HG03469 (cell line): ENCODE results near the gene ICAM5.

Source experiments
- ATAC-seq: cut with Tn5 transposase; IDR thresholded peaks from one replicate; pipeline ENCODE4 v1.9.1; 2021; ENCODE audit warnings: mild to moderate bottlenecking, moderate library complexity, moderate number of reproducible peaks; ENCODE audit not compliant: unreplicated experiment

ICAM5 gene

DNA sequence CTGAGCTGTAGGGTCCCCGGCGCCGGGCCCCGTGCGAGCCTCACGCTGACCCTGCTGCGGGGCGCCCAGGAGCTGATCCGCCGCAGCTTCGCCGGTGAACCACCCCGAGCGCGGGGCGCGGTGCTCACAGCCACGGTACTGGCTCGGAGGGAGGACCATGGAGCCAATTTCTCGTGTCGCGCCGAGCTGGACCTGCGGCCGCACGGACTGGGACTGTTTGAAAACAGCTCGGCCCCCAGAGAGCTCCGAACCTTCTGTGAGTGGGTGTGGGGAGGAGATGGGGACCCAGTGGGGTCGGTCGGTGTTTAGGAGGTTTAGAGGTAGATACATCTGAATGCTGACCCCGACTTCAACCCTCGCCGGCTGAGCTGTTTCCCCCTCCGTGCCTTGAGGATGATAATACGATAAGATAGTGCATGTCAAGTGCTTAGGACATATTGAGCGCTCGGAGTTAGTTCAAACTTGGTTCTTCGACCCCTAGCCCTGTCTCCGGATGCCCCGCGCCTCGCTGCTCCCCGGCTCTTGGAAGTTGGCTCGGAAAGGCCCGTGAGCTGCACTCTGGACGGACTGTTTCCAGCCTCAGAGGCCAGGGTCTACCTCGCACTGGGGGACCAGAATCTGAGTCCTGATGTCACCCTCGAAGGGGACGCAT is 1.9 kb downstream of the ICAM5 start:
- ATAC-seq: no peak

DNA sequence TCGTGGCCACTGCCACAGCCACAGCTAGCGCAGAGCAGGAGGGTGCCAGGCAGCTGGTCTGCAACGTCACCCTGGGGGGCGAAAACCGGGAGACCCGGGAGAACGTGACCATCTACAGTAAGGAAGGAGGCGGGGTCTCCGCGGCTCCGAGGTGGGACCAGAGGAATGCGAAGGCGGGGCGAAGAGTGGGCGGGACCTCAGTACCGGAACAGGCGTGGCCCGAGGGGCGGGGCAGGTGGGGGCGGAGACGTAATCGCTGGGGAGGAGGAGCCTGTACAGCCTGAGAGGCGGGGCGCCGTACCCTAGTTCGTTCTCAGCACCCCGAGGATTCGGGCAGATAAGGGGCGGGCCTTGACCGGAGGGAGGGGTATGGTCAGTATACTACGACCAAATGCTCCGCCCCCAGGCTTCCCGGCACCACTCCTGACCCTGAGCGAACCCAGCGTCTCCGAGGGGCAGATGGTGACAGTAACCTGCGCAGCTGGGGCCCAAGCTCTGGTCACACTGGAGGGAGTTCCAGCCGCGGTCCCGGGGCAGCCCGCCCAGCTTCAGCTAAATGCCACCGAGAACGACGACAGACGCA is 2.5 kb downstream of the ICAM5 start:
- ATAC-seq: no peak

DNA sequence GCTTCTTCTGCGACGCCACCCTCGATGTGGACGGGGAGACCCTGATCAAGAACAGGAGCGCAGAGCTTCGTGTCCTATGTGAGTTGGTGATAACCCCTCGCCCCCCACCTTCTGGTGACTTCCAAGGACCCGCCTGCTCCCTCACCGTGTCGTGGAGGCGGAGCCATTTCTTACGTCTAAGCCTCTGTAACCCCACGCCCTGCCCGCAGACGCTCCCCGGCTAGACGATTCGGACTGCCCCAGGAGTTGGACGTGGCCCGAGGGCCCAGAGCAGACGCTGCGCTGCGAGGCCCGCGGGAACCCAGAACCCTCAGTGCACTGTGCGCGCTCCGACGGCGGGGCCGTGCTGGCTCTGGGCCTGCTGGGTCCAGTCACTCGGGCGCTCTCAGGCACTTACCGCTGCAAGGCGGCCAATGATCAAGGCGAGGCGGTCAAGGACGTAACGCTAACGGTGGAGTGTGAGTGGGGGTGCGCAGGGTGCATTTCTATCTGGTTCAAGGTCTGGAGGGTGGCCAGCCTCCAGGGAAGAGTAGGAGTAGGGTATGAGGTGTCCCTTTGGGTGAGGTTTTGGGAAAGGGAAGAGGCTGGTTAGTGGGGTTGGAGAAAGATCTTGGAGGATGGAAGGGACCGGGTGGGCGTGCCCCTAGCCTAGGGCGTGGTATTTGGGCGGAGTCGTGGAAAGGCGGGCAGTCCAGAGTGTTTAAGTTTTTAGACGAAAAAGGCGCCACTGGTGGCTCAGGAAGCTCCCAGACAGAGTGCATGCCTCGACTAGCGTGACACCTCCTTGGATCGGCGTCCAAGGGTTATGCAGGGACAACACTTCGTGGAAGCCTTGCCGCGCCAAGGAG is 3.3 kb downstream of the ICAM5 start:
- no peak for ATAC-seq

DNA sequence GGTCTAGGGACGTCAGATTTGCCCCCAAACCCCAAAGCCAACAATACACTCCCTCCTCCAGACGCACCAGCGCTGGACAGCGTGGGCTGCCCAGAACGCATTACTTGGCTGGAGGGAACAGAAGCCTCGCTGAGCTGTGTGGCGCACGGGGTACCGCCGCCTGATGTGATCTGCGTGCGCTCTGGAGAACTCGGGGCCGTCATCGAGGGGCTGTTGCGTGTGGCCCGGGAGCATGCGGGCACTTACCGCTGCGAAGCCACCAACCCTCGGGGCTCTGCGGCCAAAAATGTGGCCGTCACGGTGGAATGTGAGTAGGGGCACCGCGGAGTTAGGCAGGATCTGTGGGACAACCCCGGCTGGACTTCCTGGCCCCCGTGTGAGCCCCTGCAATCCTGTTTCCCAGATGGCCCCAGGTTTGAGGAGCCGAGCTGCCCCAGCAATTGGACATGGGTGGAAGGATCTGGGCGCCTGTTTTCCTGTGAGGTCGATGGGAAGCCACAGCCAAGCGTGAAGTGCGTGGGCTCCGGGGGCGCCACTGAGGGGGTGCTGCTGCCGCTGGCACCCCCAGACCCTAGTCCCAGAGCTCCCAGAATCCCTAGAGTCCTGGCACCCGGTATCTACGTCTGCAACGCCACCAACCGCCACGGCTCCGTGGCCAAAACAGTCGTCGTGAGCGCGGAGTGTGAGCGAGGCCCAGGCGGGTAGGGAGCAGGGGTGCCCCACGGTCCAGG is 4.0 kb downstream of the ICAM5 start:
- ATAC-seq: no peak

DNA sequence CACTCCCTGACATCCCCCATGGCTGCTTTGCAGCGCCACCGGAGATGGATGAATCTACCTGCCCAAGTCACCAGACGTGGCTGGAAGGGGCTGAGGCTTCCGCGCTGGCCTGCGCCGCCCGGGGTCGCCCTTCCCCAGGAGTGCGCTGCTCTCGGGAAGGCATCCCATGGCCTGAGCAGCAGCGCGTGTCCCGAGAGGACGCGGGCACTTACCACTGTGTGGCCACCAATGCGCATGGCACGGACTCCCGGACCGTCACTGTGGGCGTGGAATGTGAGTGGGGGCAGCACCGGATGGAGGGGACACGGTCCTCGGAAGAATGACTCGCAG is 4.6 kb downstream of the ICAM5 start:
- ATAC-seq: no peak

DNA sequence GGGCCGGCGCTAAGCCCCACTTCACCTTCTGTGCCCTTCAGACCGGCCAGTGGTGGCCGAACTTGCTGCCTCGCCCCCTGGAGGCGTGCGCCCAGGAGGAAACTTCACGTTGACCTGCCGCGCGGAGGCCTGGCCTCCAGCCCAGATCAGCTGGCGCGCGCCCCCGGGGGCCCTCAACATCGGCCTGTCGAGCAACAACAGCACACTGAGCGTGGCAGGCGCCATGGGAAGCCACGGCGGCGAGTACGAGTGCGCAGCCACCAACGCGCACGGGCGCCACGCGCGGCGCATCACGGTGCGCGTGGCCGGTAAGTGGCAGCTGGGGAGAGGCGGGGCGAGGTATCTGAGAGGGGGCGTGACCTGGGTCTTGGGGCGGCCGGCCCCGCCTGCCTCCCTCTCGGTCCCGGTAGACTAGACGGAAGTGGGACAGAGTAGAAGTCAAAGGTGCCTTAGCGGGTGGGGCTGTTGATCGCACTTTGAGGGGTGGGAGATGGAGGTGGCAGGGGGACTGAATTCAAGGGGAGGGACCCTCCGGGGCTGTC is 5.6 kb downstream of the ICAM5 start:
- no peak for ATAC-seq

DNA sequence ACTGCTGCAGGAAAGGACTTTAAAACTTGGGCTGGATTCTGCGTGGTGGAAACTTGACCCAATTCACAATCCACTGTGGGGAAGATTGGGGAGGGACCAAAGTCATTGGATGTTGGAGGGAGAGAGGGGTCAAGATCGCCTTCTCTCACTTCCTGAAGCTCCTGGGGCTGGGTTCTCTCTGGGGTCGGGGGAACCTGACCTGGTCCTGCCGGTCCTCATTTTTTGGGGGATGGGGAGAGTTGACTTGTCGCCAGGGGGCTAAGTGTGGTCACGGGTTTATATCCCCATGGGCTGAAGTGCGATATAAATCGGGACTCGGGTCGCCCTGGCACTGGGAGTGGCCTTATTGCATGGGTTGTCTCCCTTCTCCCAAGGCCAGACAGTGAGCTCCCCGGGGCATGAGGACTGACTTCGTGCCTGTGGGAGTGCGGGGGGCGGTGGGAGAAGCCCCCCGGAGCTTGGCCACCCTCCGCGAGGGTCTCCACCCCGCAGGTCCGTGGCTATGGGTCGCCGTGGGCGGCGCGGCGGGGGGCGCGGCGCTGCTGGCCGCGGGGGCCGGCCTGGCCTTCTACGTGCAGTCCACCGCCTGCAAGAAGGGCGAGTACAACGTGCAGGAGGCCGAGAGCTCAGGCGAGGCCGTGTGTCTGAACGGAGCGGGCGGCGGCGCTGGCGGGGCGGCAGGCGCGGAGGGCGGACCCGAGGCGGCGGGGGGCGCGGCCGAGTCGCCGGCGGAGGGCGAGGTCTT is 6.3 kb downstream of the ICAM5 start:
- no peak for ATAC-seq

DNA sequence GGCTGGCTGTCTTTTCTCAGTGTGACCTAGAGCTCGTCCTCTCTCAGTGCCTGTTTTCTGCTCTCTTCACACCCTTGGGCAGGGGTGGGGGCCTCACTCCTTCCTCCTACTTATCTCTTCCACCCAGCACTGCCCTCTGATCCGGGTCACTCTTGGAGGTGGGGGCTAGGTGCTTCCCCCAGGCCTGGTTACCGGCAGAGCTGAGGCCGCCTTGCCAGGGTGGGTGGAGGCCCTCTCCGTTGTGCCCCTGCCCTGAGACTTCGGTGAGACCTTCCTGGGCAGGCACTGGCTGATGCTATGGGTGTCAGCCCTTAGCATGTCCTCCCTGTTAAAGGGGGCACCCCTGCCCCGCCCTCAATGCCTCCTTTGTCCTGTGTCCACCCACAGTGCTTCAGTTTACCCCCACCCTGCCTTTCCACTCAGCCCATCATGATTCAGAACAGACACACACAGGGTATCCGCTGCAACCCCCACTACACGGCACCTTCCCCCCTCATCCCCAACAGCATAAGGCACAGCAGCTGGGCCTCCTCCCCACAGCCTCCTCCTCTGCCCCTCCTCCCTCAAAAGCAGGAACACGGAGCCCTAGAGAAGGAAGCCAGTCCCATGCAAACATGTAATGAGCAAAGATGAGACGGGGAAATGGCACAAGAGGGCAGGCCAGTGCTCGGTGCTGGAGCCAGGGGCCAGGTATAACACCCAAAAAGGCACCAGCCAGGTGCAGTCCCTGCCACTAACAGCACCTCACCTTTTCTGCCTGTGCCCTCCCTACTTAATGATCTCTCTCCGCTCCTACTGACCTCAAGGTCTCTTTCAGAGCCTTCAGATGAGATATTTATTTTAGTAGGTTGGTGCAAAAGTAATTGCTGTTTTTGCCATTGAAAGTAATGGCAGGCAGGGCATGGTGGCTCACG is 10.1 kb downstream of the ICAM5 start:
- ATAC-seq: no peak

DNA sequence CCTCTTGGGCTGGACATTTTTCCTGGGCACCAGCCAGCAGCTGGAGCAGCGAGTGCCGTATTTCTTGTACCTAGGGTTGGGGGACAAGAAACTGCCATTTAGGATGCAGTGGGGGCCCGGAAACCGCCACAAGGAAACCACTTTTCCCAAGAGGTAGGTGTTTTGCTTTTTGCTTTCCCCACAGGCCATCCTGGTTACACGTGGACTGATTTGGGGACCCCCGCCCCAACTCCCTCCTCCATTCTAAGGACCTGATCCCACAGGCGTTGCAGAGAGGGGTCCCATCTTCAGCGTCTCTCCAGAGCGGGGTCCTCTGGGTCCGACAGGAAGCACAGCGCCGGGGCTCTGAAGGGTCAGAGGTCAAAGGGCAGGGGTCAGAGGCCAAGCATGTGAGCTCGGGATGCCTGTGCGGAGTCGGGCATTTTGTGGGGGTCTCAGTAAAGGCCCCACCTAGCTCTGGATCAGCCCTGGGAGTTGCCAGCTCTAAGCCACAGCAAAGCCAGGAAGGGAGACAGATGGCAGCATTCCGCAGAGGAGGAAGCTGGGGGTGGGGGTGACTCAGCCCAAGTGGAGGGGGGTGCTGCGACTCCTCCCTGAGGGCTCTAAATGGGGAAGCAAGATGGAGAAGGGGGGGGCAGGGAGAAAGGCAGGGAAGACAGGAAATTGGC is 15.5 kb downstream of the ICAM5 start:
- no peak for ATAC-seq

DNA sequence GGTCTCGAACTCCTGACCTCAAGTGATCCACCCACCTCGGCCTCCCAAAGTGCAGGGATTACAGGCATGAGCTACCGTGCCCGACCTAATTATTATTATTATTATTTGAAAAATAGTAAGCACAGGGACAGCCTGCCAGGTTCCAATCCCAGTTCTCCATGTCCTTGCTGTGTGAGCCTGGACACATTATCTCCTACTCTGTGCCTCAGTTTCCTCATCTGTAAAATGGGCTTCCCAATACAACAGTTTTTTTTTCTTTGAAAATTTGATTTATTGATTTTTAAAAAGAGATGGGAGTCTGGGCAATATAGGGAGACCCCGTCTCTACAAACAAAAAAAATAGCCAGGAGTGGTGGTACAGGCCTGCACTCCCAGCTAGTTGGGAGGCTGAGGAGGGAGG is 16.6 kb downstream of the ICAM5 start:
- ATAC-seq: no peak

DNA sequence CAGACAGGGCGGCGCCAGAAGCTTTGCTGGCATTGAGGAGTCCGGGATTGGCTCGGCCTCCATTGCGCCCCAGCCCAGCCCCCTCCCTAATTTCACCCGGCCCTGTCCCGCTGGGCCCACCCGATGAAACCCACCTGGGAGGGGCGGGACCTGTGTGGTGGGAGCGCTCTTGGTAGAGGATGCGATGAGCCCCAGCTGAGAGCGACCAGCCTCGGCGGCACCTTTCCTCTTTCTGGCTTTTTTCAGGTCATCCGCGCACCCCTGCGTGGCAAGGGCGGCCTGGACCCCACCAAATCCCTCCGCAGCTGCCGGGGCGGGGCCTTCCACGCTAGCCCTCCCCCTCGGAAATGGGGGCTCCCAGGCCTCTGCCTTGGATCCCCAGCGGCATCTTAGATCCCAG is 19.7 kb downstream of the ICAM5 start, which contains the start of gene ZGLP1:
Gene ZGLP1, minus strand, starts transcription at position 393 of the 400 bp plus-strand sequence.
- ATAC-seq: no peak

DNA sequence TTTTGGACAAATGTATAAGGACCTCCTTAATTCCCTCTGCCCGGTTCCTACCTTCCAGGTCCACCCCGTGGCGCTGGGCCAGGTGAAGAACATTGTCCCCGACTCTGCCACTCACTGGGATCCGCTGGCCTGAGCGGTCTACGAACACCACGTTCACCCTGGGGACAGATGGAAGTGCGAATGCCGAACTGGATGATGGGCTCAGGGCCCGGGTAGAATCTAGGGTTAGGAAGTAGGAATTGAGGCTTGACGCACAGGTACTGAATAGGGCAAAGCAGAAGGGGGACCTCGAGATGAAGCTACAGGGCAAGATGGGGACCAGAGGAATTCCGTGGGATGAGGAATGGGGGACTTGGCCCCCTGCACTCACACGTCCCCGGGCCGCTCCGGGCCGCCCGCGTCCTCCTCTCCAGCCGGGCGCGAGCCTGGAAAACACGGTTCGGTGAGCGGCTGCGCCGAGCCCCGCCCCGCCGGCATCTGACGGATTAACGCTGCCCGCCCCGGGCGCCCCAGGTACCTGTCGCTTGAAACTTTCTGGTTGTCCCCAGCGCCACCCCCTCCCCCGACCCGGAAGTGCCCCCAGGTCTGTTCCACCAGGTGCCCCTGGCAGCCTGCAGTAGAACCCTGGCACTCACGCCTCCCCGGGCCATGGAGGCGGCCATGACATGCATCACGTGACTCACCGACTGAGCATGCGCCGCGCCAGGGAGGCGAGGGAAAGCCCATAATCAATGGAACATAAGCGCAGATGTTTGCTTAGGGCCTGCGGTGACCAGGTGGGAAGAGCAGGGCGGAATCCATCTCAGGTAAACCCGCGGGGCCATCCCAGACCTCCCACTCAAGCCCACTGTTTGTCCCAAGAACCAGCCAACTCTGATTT is 25.8 kb downstream of the ICAM5 start, which contains the start of gene FDX2:
Gene FDX2, minus strand, starts transcription at position 681 of the 880 bp plus-strand sequence. Its CDS starts 19 bp downstream, at position 662.
- no peak for ATAC-seq

DNA sequence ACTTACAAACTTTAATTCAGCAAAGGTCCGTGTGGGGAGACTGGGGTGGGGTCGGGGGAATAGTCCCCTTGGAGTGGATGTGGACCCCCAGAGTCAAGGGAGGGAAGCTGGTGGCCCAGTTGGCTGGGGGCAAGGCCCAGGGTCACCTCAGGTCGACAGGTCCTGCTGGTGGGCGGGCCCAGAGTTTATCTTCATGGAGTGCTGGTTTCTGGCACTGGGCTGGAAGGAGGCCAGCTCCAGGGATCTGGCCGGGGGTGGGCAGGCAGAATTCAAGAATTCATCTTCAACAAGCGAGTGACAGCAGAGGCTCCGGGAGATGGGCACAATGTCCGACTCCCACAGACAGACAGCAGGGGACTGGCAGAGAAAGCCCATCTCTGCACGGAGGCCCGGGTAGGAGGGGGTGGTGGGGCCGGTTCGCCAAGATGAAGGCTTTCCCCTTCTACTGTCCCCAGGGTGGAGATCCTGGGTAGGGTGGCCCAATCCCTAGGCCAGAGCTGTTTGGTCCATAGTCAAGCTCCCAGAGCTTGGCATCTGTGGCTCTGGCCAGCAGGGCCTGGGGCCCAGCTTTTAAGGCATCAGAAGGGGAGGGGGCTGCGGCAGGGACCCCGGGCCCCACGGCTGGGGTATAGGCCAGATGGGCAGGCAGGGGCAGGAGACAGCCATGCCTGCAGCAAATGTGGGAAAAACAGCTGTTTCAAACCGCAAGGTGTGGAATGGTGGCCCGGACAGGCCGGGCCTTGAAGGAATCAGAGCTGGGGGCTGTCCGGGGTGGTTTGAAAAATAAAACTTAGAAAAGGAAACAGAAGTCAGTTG is 26.7 kb downstream of the ICAM5 start:
- ATAC-seq: no peak

DNA sequence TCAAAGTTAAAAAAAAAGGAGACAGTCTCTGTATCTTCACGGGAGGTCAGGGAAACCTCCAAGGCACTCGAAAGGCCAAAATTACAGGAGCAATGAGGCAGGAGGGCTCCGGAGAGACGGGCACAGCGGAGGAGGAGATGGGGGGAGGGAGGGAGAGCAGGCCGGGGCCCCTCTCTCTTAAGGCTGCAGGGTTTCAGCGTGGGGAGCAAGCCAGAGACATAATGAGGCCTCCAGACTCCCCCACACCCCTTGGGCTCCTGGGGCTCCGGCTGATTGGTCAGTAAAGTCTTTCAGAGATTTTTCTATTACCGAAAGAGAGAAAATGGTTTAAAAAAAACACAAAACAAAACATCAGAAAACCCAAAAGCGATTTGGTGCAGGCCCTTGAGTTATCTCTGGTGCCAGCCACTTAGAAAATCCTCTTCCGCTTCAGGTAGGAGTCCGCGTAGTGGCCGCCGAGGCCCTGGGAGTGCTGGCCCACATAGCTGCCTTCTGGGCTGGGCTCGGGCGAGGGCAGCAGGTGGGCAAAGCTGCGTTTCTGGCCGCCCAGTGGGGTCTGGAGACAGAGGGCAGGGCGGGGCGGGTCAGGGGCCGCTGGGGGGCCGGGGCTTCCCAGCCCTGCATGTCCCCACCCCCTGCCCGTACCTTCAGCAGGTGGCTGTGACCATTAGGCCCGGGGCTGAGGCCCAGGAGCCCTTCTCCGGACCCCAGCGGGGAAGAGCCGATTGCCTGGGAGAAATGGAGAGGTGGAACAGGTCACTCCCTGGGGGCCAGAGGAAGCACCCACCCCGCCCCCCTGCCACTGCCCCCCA is 27.5 kb downstream of the ICAM5 start:
- no peak for ATAC-seq

DNA sequence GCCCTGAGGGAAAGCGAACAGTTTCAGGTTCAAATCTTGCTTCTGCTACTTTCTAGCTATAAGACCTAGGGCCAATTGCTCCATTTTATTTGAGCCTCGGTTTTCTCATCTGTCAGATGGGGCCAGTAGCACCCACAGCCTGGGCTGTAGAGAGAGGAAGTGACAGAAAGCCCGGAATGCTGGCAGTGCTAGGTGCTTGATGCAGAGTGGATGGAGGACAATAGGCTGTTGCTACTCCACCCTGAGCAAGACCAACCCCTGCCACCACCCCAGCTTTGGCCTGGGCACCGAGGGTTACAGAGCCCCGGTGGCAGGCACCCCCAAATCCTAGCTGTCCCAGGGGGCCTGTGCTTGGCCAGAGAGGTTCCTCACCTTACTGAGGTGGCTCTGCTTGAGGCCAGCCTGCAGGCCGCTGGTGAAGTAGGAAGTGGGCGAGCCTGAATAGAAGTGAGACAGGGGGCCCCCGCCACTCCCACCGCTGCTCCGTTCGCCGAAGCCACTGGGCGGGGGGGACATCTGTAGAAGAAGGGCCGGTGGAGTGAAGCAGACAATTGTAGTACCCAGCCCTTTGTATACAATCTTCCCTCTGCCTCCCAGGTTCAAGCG is 28.2 kb downstream of the ICAM5 start:
- ATAC-seq: no peak
